Fibroblast of lung (primary cell): ENCODE measurements around the gene ATXN7L1.

Experiments
- CTCF ChIP-seq, 2 donors: IDR thresholded peaks in 1 of 2; conservative IDR thresholded peaks in 1 of 2; 1 replicate in 1 of 2; 2 replicates in 1 of 2; pipeline ENCODE4 v1.5.1; 2011 to 2012; ENCODE audit warnings: low read length in 2 of 2, control low read depth in 1 of 2, inconsistent platforms in 1 of 2, low read depth in 1 of 2, mild to moderate bottlenecking in 1 of 2
- EZH2 ChIP-seq: IDR thresholded peaks from 2 replicates; pipeline ENCODE4 v1.5.1; 2012; ENCODE audit warnings: low read length, control low read depth, mild to moderate bottlenecking; ENCODE audit errors: missing control alignments

GRCh38 chr7:105816954-105817615, 59.3 kb downstream of the ATXN7L1 start:
- TF ChIP-seq CTCF (conservative IDR thresholded peaks at IDR 0.05 in 1 of 2, IDR thresholded peaks at IDR 0.05 in 1 of 2; ENCODE audit: low read depth in 1 of 2, low read length in 2 of 2) (no peak), EZH2 (no peak)
